ENCODE measurements around the gene ACTC1. TPM values are rescaled to one million over a fixed set of nuclear protein-coding genes. Genes with fewer than 3 reads are reported as not detected.
A peak's percentile ranks its signal among the peaks of the same experiment; 100 is the strongest.
"Not testable (repeated sequence)": the region's sequence is repeated elsewhere in the genome, so short reads cannot be mapped to it uniquely, and the experiment has no call there.

ACTC1 gene
- total RNA-seq, 1 experiment from 2014 or later: not detected

DNA sequence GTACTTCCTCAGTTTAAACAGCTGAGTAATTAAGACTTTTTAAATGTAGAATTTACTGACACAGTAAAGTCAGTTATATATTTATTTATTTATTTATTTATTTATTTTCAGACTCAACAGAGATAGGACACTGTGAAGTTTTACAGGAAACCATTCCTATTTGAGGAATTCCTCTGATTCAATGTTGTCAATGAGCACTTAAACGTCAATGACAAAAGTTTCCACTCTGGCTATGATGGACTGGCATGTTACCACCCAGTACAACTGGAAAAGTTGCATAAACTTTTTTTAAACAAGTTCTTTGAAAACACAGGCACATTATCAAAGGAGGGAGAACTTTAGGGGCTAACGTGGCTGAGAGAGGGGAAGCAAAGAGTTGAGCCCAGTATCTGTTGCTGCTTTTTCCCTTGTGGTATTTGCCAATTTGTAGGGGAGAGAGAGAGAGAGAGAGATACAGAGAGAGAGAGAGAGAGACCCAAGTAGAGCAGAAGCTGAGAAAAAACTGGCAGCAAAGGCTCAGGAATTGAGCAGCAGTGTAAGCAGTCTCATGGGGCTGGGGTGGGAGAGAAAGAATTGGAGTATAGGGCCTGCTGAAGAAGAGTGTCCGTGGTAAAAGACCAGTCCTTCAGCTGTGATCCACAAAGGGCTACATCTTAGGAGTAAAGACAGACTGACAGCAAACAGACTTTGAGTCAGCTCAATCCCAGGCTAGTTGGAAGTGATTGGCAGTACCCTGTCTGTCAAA, 18.3 kb upstream of the ACTC1 start:
- TF ChIP-seq EZH2 (IDR thresholded peaks at IDR 0.05; ENCODE audit: low read depth): no peak
- TF ChIP-seq, protein P1, sequence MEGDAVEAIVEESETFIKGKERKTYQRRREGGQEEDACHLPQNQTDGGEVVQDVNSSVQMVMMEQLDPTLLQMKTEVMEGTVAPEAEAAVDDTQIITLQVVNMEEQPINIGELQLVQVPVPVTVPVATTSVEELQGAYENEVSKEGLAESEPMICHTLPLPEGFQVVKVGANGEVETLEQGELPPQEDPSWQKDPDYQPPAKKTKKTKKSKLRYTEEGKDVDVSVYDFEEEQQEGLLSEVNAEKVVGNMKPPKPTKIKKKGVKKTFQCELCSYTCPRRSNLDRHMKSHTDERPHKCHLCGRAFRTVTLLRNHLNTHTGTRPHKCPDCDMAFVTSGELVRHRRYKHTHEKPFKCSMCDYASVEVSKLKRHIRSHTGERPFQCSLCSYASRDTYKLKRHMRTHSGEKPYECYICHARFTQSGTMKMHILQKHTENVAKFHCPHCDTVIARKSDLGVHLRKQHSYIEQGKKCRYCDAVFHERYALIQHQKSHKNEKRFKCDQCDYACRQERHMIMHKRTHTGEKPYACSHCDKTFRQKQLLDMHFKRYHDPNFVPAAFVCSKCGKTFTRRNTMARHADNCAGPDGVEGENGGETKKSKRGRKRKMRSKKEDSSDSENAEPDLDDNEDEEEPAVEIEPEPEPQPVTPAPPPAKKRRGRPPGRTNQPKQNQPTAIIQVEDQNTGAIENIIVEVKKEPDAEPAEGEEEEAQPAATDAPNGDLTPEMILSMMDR (conservative IDR thresholded peaks at IDR 0.05): no peak
- DNase-seq: no peak
- CTCF ChIA-PET: no interaction called here
- intact Hi-C loops (cut with micrococcal nuclease; ENCODE audit: unreplicated experiment): no loop called here
- H3K4me3 ChIP-seq: no peak overlapping the region
- H3K27me3 ChIP-seq (ENCODE audit: insufficient read depth, low read depth): no peaks in the 10 kb centered on the region
- H3K9me2 ChIP-seq (ENCODE audit: insufficient read depth): no peaks in the 10 kb centered on the region
- H4K20me1 ChIP-seq (ENCODE audit: insufficient read depth): no peaks in the 10 kb centered on the region
- H3K4me2 ChIP-seq: no peak overlapping the region
- BruUV-seq (replicated peaks): no TSS peak
- H3K9me3 ChIP-seq (ENCODE audit: insufficient read depth, low read depth): no peaks in the 10 kb centered on the region
- POLR2A ChIA-PET (ENCODE audit: unreplicated experiment): interaction anchor here (0.6 kb wide), 1 partner anchor 118 kb away, joined by 4 read pairs; no protein-coding TSS in a partner anchor
- peaks cover 7% of the 10 kb centered on the region; the same call in 1 of the 2 replicates for H3F3A ChIP-seq (ENCODE audit: insufficient read depth, low read depth)
- no peak overlapping the region for H3K27ac ChIP-seq
- H3K79me2 ChIP-seq (ENCODE audit: low read depth): no peaks in the 10 kb centered on the region
- H2AFZ ChIP-seq: no peak overlapping the region
- H3K4me1 ChIP-seq (replicated peaks; ENCODE audit: insufficient read depth): peaks cover 14% of the 10 kb centered on the region
- no peaks in the 10 kb centered on the region for H3K36me3 ChIP-seq (ENCODE audit: low read depth)

DNA sequence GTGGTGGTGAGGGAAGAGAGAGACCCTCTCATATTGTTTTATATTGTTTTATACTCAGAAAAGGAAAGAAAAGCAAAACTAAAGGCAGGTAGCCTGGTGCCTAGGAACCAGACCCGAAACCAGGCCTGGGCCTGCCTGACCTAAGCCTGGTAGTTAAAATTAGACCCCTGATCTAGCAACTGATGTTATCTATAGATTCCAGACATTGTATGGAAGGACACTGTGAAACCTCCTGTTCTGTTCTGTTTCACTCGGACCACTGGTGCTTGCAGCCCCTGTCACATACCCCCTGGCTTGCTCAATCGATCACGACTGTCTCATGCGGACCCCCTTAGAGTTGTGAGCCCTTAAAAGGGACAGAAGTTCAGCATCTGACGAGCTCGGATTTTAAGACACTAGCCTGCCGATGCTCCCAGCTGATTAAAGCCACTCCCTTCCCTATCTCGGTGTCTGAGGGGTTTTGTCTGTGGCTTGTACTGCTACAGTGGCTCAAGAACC, 17.6 kb upstream of the ACTC1 start:
- BruUV-seq (replicated peaks); intact Hi-C loops (cut with micrococcal nuclease; ENCODE audit: unreplicated experiment); H3K79me2 ChIP-seq (ENCODE audit: low read depth); CTCF ChIA-PET; H2AFZ ChIP-seq; H3F3A ChIP-seq (ENCODE audit: insufficient read depth, low read depth); H3K36me3 ChIP-seq (ENCODE audit: low read depth); DNase-seq; H3K9me2 ChIP-seq (ENCODE audit: insufficient read depth); H3K9me3 ChIP-seq (ENCODE audit: insufficient read depth, low read depth); H3K27ac ChIP-seq; H3K4me3 ChIP-seq; H4K20me1 ChIP-seq (ENCODE audit: insufficient read depth); H3K4me2 ChIP-seq; H3K27me3 ChIP-seq (ENCODE audit: insufficient read depth, low read depth): not testable (repeated sequence)
- POLR2A ChIA-PET (ENCODE audit: unreplicated experiment): interaction anchor here (0.7 kb wide), 1 partner anchor 9 kb away, joined by 3 read pairs; no protein-coding TSS in a partner anchor
- peaks cover 14% of the 10 kb centered on the region for H3K4me1 ChIP-seq (replicated peaks; ENCODE audit: insufficient read depth)

DNA sequence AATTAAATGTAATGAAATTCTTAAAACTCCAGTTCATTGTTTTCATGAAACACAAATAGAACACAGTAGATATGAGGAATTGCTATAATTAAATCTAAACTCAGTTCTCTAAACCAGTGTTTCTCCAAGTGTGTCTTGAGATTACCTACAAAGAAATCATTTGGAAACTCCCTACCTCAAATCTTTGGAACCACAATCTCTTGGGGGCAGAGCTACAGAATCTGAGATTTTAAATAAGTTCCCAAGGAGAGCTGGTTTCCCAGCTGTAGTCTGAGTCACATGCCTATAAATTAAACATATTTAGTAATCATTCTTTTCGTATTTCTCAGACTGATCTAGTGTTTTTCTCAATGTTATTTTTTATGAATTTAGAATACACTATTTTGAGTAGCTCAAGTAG, 17.0 kb upstream of the ACTC1 start:
- Histone ChIP-seq H3K27me3 (ENCODE audit: insufficient read depth, low read depth) (no peaks in the 10 kb centered on the region), H3F3A (ENCODE audit: insufficient read depth, low read depth) (peaks cover 7% of the 10 kb centered on the region; the same call in 1 of the 2 replicates), H3K9me3 (ENCODE audit: insufficient read depth, low read depth) (no peaks in the 10 kb centered on the region), H3K4me2 (no peak overlapping the region), H3K36me3 (ENCODE audit: low read depth) (no peaks in the 10 kb centered on the region), H4K20me1 (ENCODE audit: insufficient read depth) (no peaks in the 10 kb centered on the region), H3K9me2 (ENCODE audit: insufficient read depth) (no peaks in the 10 kb centered on the region), H3K79me2 (ENCODE audit: low read depth) (no peaks in the 10 kb centered on the region), H3K4me3 (no peak overlapping the region), H3K27ac (no peak overlapping the region), H2AFZ (no peak overlapping the region), H3K4me1 (replicated peaks; ENCODE audit: insufficient read depth) (peaks cover 14% of the 10 kb centered on the region)
- TF ChIP-seq EZH2 (IDR thresholded peaks at IDR 0.05; ENCODE audit: low read depth): no peak
- POLR2A ChIA-PET (ENCODE audit: unreplicated experiment): interaction anchor here (0.7 kb wide), 1 partner anchor 9 kb away, joined by 3 read pairs; no protein-coding TSS in a partner anchor
- intact Hi-C loops (cut with micrococcal nuclease; ENCODE audit: unreplicated experiment): no loop called here
- DNase-seq: no peak
- BruUV-seq (replicated peaks): no TSS peak
- CTCF ChIA-PET: no interaction called here

DNA sequence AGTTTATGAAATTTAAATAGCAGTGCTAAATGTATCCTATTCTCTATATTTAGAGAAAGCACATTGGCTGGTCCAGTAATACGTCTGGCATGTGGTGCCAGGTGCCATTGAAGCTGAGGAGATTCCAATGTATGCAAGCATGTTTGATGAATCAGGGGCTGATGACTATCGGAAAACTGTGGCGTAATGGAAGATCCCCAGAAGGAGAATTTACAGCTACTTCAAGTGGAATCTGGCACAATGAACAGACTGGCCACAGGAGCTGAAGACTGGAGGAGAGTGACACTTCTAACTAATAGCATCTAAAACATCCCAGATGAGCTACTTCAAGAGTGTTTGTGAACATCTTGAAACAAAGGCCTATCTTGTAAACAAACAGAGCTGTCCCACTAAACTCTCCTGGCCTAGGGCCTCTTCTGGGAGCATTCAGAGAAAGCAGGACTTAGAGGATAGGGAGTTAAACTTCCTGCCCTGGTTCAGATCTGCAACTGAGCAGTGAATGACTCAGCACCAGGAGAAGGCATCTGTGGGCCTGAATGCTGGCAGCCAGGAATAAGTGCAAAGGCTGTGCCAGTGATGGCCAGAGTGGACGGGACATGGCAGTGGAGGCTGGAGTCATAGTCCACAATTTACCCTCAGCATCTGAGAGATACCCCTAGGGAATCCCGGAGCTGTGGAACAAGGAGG, 15.2 kb upstream of the ACTC1 start:
- intact Hi-C loops (cut with micrococcal nuclease; ENCODE audit: unreplicated experiment): no loop called here
- Histone ChIP-seq H3K4me1 (replicated peaks; ENCODE audit: insufficient read depth) (peaks cover 14% of the 10 kb centered on the region), H3K9me2 (ENCODE audit: insufficient read depth) (no peaks in the 10 kb centered on the region), H3K4me2 (peak overlapping the region; percentile 48; the same call in 1 of the 2 replicates), H4K20me1 (ENCODE audit: insufficient read depth) (no peaks in the 10 kb centered on the region), H3K4me3 (no peak overlapping the region), H2AFZ (peak overlapping the region; percentile 49; the same call in 1 of the 2 replicates), H3K27me3 (ENCODE audit: insufficient read depth, low read depth) (no peaks in the 10 kb centered on the region), H3K27ac (peak overlapping the region; percentile 75), H3K36me3 (ENCODE audit: low read depth) (no peaks in the 10 kb centered on the region), H3K79me2 (ENCODE audit: low read depth) (no peaks in the 10 kb centered on the region), H3F3A (ENCODE audit: insufficient read depth, low read depth) (peaks cover 7% of the 10 kb centered on the region; the same call in 1 of the 2 replicates), H3K9me3 (ENCODE audit: insufficient read depth, low read depth) (no peaks in the 10 kb centered on the region)
- TSS peak; percentile 92 for BruUV-seq (replicated peaks)
- TF ChIP-seq EZH2 (IDR thresholded peaks at IDR 0.05; ENCODE audit: low read depth): no peak
- TF ChIP-seq, protein P1 (conservative IDR thresholded peaks at IDR 0.05): no peak
- ChIA-PET POLR2A (ENCODE audit: unreplicated experiment) (interaction anchor here (0.7 kb wide), 1 partner anchor 39 kb away, joined by 8 read pairs; no protein-coding TSS in a partner anchor), CTCF (no interaction called here)
- peak; percentile 53 to 74 for DNase-seq

All from PC-9 (cell line).